ENCODE measurements around the gene FER1L5.

FER1L5 gene

GRCh38 chr2:96642564-96643360, at the start of gene FER1L5:
Gene FER1L5, plus strand, starts transcription at chr2:96642764. Its CDS starts 73 bp downstream, at chr2:96642837.
- DNase-seq, result no peak

GRCh38 chr2:96594282-96594681, 48.3 kb upstream of the FER1L5 start:
- no peak for DNase-seq

- DNase-seq, result no peak
These were observed 47.8 kb upstream of the FER1L5 start for GRCh38 chr2:96594691-96595152.

GRCh38 chr2:96596596-96596995, 46.0 kb upstream of the FER1L5 start:
- no peak for DNase-seq

- DNase-seq, result no peak
These were observed 42.6 kb upstream of the FER1L5 start for GRCh38 chr2:96599941-96600340.

GRCh38 chr2:96601382-96602292, 40.9 kb upstream of the FER1L5 start:
- no peak for DNase-seq

- no peak for DNase-seq
These were observed 40.2 kb upstream of the FER1L5 start for GRCh38 chr2:96602330-96602823.

- DNase-seq, result no peak
These were observed 38.5 kb upstream of the FER1L5 start for GRCh38 chr2:96604104-96604503.

- no peak for DNase-seq
These were observed 33.8 kb upstream of the FER1L5 start for GRCh38 chr2:96608469-96609455.

- no peak for DNase-seq
These were observed 26.4 kb upstream of the FER1L5 start for GRCh38 chr2:96616128-96616527.

GRCh38 chr2:96616535-96616934, 26.0 kb upstream of the FER1L5 start:
- DNase-seq, result no peak

- no peak for DNase-seq
These were observed 25.6 kb upstream of the FER1L5 start for GRCh38 chr2:96617012-96617411.

- no peak for DNase-seq
These were observed 23.8 kb upstream of the FER1L5 start for GRCh38 chr2:96618596-96619283.

- no peak for DNase-seq
These were observed 20.0 kb upstream of the FER1L5 start for GRCh38 chr2:96622544-96622943.

- DNase-seq, result no peak
These were observed 19.4 kb upstream of the FER1L5 start for GRCh38 chr2:96623116-96623515.

GRCh38 chr2:96625571-96626552, 16.7 kb upstream of the FER1L5 start:
- DNase-seq, result no peak

- no peak for DNase-seq
These were observed 16.0 kb upstream of the FER1L5 start for GRCh38 chr2:96626553-96626942.

- DNase-seq, result no peak
These were observed 10.6 kb upstream of the FER1L5 start for GRCh38 chr2:96631804-96632435.

GRCh38 chr2:96633641-96634040, 8.9 kb upstream of the FER1L5 start:
- DNase-seq, result no peak

All from NCI-H2081 treated with DMSO at 0.1 percent for 48 hours (cell line).